Right forelimb (tissue), 1 donor: ENCODE results near the gene RBP4.

ENCODE experiments used
- DNase-seq: peaks from one replicate; pipeline ENCODE4 v3.0.0-alpha.2; 2018

Gene RBP4

GRCh38 chr10:93595378-93596161, 5.5 kb downstream of the RBP4 start:
- DNase-seq: no peak

- DNase-seq: no peak
These were observed 6.5 kb downstream of the RBP4 start for GRCh38 chr10:93594518-93594917.

GRCh38 chr10:93593749-93594148, 7.3 kb downstream of the RBP4 start:
- DNase-seq: no peak

- no peak for DNase-seq
These were observed 7.8 kb downstream of the RBP4 start for GRCh38 chr10:93593254-93593653.

- no peak for DNase-seq
These were observed 9.8 kb downstream of the RBP4 start for GRCh38 chr10:93591065-93591808.

- no peak for DNase-seq
These were observed 10.4 kb downstream of the RBP4 start for GRCh38 chr10:93590638-93591037.

- DNase-seq: no peak
These were observed 11.1 kb downstream of the RBP4 start for GRCh38 chr10:93589648-93590562.

GRCh38 chr10:93584445-93584844, 16.6 kb downstream of the RBP4 start:
- no peak for DNase-seq

- DNase-seq: no peak
These were observed 20.2 kb downstream of the RBP4 start for GRCh38 chr10:93580828-93581227.

GRCh38 chr10:93579985-93580711, 20.9 kb downstream of the RBP4 start:
- no peak for DNase-seq

GRCh38 chr10:93579089-93579488, 21.9 kb downstream of the RBP4 start:
- no peak for DNase-seq

- no peak for DNase-seq
These were observed 23.5 kb downstream of the RBP4 start for GRCh38 chr10:93577565-93577964.

GRCh38 chr10:93576888-93577287, 24.1 kb downstream of the RBP4 start:
- no peak for DNase-seq

- no peak for DNase-seq
These were observed 27.1 kb downstream of the RBP4 start for GRCh38 chr10:93573924-93574323.

GRCh38 chr10:93573051-93573909, 27.8 kb downstream of the RBP4 start:
- no peak for DNase-seq

- DNase-seq: no peak
These were observed 28.4 kb downstream of the RBP4 start for GRCh38 chr10:93572606-93573005.

GRCh38 chr10:93570383-93570782, 30.7 kb downstream of the RBP4 start:
- no peak for DNase-seq

GRCh38 chr10:93568105-93568390, 33.0 kb downstream of the RBP4 start:
- no peak for DNase-seq

GRCh38 chr10:93567277-93568104, 33.5 kb downstream of the RBP4 start:
- DNase-seq: no peak

- DNase-seq: no peak
These were observed 34.4 kb downstream of the RBP4 start, which contains the start of gene FFAR4 for GRCh38 chr10:93566435-93567276. Gene FFAR4, plus strand, starts transcription at chr10:93566665. Its CDS starts 56 bp downstream, at chr10:93566721.
